DND-41 (cell line): Measurements from ENCODE around the gene RAD21L1.
A peak's percentile ranks its signal among the peaks of the same experiment; 100 is the strongest.

Experiments used
- ATAC-seq: fragments of 200-7000 bp; cut with Tn5 transposase; 3 replicates; pipeline ENCODE4 v1.9.1; 2021; ENCODE audit warnings: low read depth; ENCODE audit not compliant: insufficient read depth
- DNase-seq: peaks from one replicate; pipeline ENCODE4 v3.0.0-alpha.2; 2020
- H2AFZ ChIP-seq: 2 replicates; pipeline ENCODE4 v1.6.0; 2012; ENCODE audit warnings: low read depth, low read length
- H3K27ac ChIP-seq: 2 replicates; pipeline ENCODE4 v1.5.1; 2012; ENCODE audit warnings: low read length, inconsistent platforms
- H3K27me3 ChIP-seq: fragments of 200-600 bp; sonication (generic); 2 replicates; pipeline ENCODE4 v1.6.0; 2012; ENCODE audit warnings: low read length, mild to moderate bottlenecking, inconsistent platforms; ENCODE audit not compliant: insufficient read depth, poor library complexity
- H3K36me3 ChIP-seq: 2 replicates; pipeline ENCODE4 v1.5.1; 2012; ENCODE audit warnings: low read length, inconsistent platforms; ENCODE audit not compliant: insufficient read depth
- H3K4me1 ChIP-seq: 2 replicates; pipeline ENCODE4 v1.5.1; 2012; ENCODE audit warnings: mild to moderate bottlenecking, low read length; ENCODE audit not compliant: insufficient read depth
- H3K4me2 ChIP-seq: 2 replicates; pipeline ENCODE4 v1.6.0; 2012; ENCODE audit warnings: mild to moderate bottlenecking, moderate library complexity, low read length, inconsistent platforms; ENCODE audit not compliant: insufficient read depth
- H3K4me3 ChIP-seq, 2 experiments: fragments of 200-600 bp in 1 of 2; shearing (Covaris generic) in 1 of 2; 2 replicates each; pipeline ENCODE4 v1.5.1; 2012 to 2016; ENCODE audit warnings: inconsistent platforms in 2 of 2, low read length in 2 of 2, mild to moderate bottlenecking in 2 of 2, low read depth in 1 of 2, moderate library complexity in 1 of 2
- H3K79me2 ChIP-seq: 2 replicates; pipeline ENCODE4 v1.6.0; 2012; ENCODE audit warnings: low read length, inconsistent platforms; ENCODE audit not compliant: insufficient read depth
- H3K9ac ChIP-seq: 2 replicates; pipeline ENCODE4 v1.6.0; 2012; ENCODE audit warnings: low read depth, mild to moderate bottlenecking, inconsistent platforms, low read length, moderate library complexity
- H3K9me3 ChIP-seq: 2 replicates; pipeline ENCODE4 v1.5.1; 2012; ENCODE audit warnings: low read length, moderate library complexity, mild to moderate bottlenecking, inconsistent platforms; ENCODE audit not compliant: insufficient read depth, severe bottlenecking
- H4K20me1 ChIP-seq: 2 replicates; pipeline ENCODE4 v1.6.0; 2012; ENCODE audit warnings: low read length; ENCODE audit not compliant: insufficient read depth
- EZH2 ChIP-seq: IDR thresholded peaks from 3 replicates; pipeline ENCODE4 v1.6.1; 2012; ENCODE audit warnings: borderline replicate concordance, low read depth, mild to moderate bottlenecking, moderate library complexity, low read length, inconsistent platforms; ENCODE audit not compliant: severe bottlenecking
- TF ChIP-seq, protein P1 (sequence below): IDR thresholded peaks from 2 replicates; pipeline ENCODE4 v1.5.1; 2012; ENCODE audit warnings: borderline replicate concordance, low read length, moderate library complexity, mild to moderate bottlenecking; ENCODE audit not compliant: poor library complexity, severe bottlenecking; ENCODE audit errors: extremely low read depth

Gene RAD21L1

DNA sequence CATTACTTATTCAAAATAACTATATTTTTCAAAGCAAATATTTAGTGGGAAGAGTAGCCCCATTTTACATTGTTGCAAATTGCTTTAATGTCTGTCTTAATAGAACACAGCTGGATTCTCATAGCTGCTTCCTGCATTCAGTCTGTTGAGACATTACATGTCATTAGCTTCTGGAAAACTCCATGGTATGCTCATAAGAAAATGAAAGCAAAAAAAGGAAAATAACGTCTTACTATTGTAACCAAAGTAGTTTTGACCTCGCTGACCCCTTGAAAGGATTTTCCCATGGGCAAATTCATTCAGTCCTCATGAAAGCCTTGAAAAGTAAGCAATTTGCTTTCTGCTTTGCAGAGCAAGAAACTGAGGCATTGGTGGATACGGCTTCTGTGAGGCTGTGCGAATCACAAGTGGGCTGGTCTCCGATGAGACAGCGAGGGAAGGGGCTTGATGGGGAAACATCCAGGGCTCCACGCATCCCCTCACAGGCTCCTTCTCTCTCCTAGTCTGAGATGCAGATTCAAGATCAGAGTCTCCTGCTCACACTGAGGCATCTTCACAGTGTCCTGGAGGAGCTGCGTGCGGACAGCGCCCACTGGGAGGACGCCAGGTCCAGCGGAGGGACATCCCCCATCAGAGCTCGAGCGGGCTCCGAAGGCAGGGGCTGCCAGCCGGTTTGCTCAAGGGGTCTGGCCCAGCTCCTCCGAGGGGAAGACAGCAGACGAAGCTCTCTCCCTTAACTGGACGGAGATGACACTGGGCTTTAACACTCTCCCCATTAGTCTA is 19.3 kb upstream of the RAD21L1 start:
- no peak for DNase-seq
- Histone ChIP-seq H3K4me2 (no peak overlapping the region), H3K27me3 (peaks cover 10% of the 10 kb centered on the region), H3K9me3 (no peaks in the 10 kb centered on the region), H3K27ac (no peak overlapping the region), H3K36me3 (no peaks in the 10 kb centered on the region), H3K9ac (no peak overlapping the region), H4K20me1 (no peaks in the 10 kb centered on the region), H3K79me2 (no peaks in the 10 kb centered on the region), H2AFZ (no peak overlapping the region), H3K4me1 (no peaks in the 10 kb centered on the region), H3K4me3 (no peak overlapping the region)
- TF ChIP-seq EZH2, result no peak
- TF ChIP-seq, protein P1, sequence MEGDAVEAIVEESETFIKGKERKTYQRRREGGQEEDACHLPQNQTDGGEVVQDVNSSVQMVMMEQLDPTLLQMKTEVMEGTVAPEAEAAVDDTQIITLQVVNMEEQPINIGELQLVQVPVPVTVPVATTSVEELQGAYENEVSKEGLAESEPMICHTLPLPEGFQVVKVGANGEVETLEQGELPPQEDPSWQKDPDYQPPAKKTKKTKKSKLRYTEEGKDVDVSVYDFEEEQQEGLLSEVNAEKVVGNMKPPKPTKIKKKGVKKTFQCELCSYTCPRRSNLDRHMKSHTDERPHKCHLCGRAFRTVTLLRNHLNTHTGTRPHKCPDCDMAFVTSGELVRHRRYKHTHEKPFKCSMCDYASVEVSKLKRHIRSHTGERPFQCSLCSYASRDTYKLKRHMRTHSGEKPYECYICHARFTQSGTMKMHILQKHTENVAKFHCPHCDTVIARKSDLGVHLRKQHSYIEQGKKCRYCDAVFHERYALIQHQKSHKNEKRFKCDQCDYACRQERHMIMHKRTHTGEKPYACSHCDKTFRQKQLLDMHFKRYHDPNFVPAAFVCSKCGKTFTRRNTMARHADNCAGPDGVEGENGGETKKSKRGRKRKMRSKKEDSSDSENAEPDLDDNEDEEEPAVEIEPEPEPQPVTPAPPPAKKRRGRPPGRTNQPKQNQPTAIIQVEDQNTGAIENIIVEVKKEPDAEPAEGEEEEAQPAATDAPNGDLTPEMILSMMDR, result no peak
- ATAC-seq, result no peak

DNA sequence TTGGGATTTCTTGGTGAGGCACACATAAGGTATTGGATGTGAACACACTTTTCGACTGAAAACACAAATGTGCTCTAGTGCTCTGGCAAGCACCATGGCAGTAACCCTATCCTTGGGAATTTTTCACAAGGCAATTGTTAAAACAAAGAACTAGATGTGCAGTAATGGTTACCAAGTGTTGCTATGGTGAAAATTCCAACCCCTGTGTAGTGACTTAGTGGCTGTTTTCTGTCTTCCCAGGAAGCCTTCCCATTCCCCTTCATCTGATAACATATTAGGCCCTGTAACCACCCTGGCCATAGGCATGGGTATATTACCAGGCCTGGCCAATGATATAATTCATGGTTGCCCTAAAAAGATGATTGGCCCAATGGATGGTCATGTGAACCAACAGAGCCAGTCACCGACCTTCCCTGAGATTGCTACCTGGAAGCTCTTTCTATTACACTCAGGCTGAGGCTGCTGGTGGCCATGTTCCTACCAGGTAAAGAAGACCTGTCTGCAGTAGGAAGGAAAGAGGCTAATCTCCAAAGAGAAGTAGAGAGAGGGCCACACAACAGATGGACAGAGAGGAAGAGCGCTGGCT is 18.5 kb upstream of the RAD21L1 start:
- TF ChIP-seq, protein P1, result no peak
- TF ChIP-seq EZH2, result no peak
- no peak for ATAC-seq
- Histone ChIP-seq H4K20me1 (no peaks in the 10 kb centered on the region), H3K4me3 (no peak overlapping the region), H3K9me3 (no peaks in the 10 kb centered on the region), H3K79me2 (no peaks in the 10 kb centered on the region), H3K27ac (no peak overlapping the region), H3K9ac (no peak overlapping the region), H2AFZ (no peak overlapping the region), H3K4me2 (no peak overlapping the region), H3K4me1 (no peaks in the 10 kb centered on the region), H3K36me3 (no peaks in the 10 kb centered on the region), H3K27me3 (peaks cover 10% of the 10 kb centered on the region)
- no peak for DNase-seq

DNA sequence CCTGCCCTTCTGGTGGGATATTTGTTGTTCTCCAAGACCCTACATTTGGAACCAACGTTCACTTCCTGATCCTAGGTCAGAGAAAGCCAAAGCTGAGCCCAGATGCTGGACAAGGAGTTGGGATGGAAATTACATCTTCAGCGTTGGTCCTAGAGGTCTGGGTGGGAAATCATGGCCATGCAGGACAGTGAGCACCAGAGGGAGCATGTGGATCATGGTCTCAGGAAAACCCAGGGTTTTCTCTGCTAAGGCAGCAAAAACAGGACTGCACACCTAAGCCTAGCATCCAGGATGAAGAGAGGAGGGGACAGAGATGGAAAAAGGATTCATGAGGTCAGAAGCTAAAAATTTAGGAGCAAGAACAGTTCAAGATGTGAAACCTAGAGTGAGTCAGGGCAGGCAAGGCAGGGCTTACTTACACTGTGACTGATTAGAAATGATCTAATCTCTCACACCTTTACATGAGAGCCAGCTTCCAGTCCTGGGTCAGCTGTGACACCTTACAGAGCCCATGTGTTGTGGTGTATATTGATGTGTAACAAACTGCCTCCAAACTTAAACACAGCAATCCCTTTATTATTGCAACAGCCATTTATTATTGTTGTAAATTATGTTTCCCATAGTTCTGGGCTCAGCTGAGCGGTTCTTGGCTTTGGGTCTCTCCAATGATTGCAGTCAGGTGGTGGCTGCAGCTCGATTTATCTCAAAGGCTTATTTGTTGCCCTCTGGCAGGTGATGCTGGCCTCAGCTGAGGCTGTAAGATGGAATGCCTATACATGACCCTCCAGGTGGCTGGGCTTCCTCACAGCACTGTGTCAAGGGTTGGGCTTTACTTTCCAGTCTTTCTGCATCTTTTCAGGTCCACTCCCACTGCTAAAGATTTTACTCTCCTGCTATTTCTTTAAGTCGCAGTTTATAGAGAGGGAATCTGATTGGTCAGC is 16.1 kb upstream of the RAD21L1 start:
- no peak for ATAC-seq
- H3K27ac ChIP-seq, result no peak overlapping the region
- H3K4me1 ChIP-seq, result no peaks in the 10 kb centered on the region
- no peak overlapping the region for H3K4me2 ChIP-seq
- H3K36me3 ChIP-seq, result no peaks in the 10 kb centered on the region
- no peak overlapping the region for H3K4me3 ChIP-seq
- no peak for DNase-seq
- no peaks in the 10 kb centered on the region for H3K9me3 ChIP-seq
- TF ChIP-seq, protein P1, result peak; percentile 37
- no peak for TF ChIP-seq EZH2
- H4K20me1 ChIP-seq, result no peaks in the 10 kb centered on the region
- no peaks in the 10 kb centered on the region for H3K79me2 ChIP-seq
- H3K9ac ChIP-seq, result no peak overlapping the region
- no peak overlapping the region for H2AFZ ChIP-seq
- peaks cover 12% of the 10 kb centered on the region for H3K27me3 ChIP-seq
